EH (cell line): ENCODE measurements around the gene GJA3.
"Not testable (repeated sequence)": the region's sequence is repeated elsewhere in the genome, so short reads cannot be mapped to it uniquely, and the experiment has no call there.

Experiments
- DNase-seq: peaks from one replicate; pipeline ENCODE4 v3.0.0-alpha.2; 2015; ENCODE audit warnings: low read depth

Gene GJA3

DNA sequence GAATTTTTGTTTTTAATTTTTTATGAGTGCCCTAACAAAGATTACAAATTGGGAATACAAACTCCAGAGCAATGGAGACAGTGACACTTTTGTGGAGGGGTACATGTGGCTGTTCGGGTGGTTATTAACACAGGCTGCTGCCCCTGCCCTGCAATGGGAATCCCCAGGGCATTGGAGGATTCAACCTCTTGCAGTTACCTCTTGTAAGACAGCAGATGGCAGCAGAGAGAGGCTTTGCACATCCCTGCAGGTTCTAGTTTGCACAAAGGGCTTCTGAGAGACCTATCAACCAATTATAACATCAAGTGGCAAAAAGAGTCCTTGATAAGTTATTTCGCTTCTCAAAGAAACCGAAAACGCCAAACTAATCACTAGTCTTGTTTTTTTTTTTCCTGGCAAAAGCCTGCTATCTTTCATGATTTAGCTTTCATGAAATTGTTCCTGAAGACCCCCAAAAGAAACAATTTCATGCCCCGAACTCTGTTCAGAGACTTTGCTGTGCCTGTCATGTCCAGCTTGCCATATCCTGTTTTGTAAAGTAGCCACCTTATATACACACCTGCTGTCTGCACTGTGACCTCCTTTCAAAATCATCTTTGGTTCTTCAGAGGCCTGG, 21.5 kb upstream of the GJA3 start:
- DNase-seq = peak; percentile 74

DNA sequence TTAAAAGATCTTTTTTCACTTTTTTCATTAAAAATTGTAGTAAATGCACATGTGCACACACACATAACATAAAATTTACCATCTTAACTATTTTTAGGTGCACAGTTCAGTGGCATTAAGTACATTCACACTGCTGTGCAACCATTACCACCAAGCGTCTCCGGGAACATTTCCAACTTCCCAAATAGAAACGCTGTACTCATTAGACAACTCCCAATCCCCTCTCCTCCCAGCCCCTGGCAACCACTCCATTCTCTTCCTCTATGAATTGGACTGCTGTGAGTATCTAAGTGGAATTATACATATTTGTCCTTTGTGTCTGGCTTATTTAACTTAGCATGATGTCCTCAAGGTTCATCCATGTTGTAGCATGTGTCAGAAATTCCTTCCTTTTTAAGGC, 20.3 kb upstream of the GJA3 start:
- DNase-seq = no peak

DNA sequence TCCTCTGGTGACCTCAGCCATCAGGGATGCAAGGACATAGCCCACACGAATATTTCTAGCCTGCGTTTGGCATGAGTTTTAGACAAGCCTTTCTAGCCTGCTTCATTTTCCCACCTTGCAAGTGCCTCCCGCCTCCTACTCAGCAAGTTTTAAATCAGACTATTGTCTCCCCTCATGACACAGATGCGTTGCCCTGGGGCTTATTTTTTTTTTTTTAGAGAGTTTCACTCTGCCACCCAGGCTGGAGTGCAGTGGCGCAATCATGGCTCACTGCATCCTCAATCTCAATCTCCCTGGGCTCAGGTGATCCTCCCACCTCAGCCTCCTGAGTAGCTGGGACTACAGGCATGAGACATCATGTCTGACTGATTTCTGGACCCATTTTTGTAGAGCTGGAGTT, 17.3 kb upstream of the GJA3 start:
- DNase-seq = no peak

GRCh38 chr13:20177049-20177831, 16.4 kb upstream of the GJA3 start:
- no peak for DNase-seq

DNA sequence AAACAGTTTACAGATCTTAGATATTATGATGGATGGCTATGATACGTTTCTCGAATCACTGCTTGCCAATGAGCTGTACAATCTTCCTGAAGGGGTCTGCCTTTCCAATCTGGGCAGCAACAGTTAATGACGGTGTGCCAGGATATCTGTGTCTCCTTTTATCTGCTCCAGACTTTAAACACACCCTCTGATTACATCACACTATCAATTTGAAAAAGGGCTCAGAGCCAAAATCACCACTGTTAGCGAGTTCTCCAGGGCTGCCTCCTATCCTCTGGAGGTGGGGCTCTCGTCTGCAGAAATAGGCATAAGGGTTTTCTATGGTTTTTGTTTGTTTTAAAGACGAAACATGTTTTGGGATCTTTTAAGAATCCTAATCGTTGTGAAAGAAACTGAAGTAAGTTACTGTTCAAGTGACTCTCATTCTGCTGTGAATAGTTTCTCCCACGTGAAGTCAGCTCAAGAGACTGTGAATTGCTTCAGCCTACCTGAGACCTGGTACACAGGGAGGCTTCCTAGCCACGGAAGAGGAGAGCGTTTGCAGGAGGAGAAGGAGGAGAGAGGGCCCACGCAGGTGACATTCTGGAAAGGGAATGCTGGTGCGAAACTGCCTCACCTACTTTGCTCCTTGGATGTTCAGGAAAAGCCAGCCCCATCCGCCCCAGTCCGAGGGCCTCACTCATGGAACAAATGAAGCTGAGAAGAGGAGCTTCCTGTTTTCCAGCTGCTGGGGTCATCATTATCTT, 15.2 kb upstream of the GJA3 start:
- no peak for DNase-seq

- DNase-seq = no peak
These were observed 14.5 kb upstream of the GJA3 start for GRCh38 chr13:20175406-20175794.

GRCh38 chr13:20174656-20175405, 14.0 kb upstream of the GJA3 start:
- peak; percentile 90 for DNase-seq

- no peak for DNase-seq
These were observed 12.4 kb upstream of the GJA3 start for GRCh38 chr13:20173116-20173746.

DNA sequence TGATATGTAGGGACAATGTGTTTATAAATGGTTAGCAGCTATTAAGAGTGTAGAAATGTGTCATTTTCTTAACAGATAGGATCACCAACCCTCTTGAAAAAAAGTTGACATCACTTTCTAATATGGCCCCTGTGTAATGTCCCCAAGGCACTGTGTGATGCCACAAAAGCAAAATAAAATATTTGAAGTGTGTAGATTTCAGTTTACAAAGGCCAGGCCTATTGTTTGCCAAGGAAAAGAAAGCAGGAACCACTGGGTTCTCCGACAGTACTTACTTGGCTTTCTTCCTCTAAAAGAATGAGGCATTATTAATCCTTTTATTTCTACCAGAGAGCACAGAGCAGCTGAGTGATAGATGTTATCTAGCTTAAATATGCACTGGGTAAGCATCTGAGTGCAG, 10.5 kb upstream of the GJA3 start:
- no peak for DNase-seq

GRCh38 chr13:20170921-20171320, 10.1 kb upstream of the GJA3 start:
- no peak for DNase-seq

DNA sequence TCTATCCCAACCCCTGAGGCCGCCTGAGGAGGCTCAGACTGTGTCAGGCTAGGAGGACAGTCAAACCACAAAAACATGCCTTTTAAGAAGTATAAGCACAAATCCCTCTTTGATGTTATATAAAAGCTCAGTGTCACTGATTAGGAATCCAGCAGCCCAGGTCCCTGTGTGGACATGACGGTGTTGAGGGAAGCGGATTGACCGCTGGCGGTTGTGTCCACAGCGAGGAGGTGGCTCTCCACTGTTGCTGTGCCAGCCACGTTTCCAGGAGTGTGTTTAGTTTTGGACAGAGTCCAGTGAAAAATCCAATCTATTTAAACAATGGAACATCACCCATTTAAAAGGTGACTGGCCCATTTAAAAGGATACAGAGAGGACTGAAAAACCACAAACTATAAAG, 7.5 kb upstream of the GJA3 start:
- no peak for DNase-seq

GRCh38 chr13:20165417-20166257, 4.8 kb upstream of the GJA3 start:
- no peak for DNase-seq

GRCh38 chr13:20161951-20162300, 1.1 kb upstream of the GJA3 start:
- no peak for DNase-seq

GRCh38 chr13:20161275-20161950, 561 bp upstream of the GJA3 start:
- DNase-seq = peak; percentile 20

DNA sequence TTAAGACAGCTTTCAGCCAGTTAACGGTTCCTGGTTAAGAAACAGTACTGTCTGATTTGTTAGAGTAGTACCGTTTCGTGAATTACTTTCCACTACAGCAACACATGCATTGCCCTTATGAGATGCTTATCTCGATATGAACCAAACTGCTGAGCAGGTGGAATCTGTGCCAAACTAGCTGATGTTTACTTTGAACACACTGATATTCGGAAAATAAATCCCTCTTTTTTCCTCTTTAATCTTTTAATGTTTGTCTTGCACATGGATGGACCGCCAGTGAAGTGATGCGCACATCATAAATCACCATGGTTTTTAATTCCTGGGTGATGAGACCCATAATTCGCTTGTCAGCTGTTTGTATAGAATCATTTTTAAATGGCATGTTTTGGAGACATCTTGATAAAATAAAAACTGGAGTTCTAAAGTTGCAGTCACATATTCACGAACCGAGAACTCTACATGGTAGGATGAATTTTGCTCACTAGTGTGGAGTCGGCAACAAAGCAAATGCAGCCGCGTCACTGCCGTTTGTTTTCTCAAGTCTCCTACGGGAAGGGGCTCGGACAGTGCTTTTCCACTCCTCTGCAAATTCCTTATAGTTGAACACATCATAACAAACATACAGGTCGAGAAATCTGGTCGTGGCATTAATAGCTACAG, 1.1 kb downstream of the GJA3 start:
- peak; percentile 12 for DNase-seq

- DNase-seq = no peak
These were observed 3.6 kb downstream of the GJA3 start for GRCh38 chr13:20157151-20157796.

DNA sequence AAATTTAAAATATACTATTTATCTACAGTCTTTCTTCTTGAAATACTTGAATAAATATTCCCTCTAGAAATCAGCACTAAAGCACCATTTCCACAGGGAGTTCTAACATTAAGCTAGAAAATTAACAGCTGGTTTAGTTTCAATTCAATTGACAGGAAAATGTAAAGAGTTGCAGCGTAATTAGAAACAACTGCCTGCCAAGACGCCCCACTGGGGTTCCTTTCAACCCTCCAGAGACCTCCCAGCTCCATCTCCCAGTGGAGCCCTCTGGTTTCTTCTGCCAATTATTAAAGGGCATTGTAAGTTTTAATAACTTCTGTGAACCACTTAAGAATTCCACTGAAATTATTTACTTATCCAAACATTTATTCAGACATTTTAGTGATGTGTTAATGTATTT, 4.2 kb downstream of the GJA3 start:
- no peak for DNase-seq

- not testable (repeated sequence) for DNase-seq
These were observed 7.6 kb downstream of the GJA3 start for GRCh38 chr13:20153290-20153689.

DNA sequence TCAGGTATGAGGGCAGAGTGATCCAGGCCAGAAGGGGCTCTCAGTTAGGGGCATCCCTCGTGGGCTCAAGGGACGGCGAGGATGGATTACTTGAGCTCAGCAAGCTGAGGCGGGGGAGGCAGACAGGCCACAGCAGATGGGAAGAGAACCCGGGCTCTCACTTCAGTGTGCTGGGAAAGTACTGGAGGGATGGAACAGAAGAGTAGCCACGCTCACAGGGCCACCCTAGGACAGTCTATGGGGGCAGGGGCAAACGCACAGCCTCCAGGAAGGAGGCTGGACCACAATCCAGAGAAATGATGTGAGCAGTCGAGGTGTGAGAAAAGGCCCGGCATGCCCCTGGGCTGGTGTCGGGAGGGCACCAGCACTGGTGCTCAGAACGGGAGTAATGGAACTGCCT, 9.2 kb downstream of the GJA3 start:
- DNase-seq = no peak

DNA sequence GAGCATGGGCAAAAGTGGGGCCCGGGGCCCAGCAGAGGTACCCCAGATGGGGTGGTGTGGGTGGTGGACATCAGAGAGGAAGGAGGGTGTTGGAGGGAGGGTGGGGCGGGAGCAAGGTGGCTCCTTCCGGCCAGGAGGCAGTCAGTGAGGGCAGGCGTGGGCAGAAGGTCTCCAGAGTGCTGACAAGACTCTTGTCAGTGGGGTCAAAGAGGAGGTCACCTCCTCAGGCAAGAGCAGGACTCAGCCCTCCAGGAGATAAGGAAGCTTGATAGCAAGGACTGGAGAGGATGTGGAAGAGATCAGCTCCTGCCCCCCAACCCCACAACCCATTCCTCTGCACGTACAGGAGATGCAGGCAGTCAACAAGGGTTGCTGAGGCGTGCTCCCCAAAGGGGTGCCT, 9.8 kb downstream of the GJA3 start:
- DNase-seq = no peak
